Mucosa of gallbladder (tissue), 1 donor: ENCODE measurements around the gene DDX27. TPM values are rescaled to one million over a fixed set of nuclear protein-coding genes. Genes with fewer than 3 reads are reported as not detected.
A peak's percentile ranks its signal among the peaks of the same experiment; 100 is the strongest.
"Not testable (repeated sequence)": the region's sequence is repeated elsewhere in the genome, so short reads cannot be mapped to it uniquely, and the experiment has no call there.

ENCODE experiments used
- DNase-seq: peaks from one replicate; pipeline ENCODE4 v3.0.0-alpha.2; 2020; ENCODE audit warnings: low spot score
- total RNA-seq: library from RNA; stranded (reverse); gene quantifications from one replicate; pipeline ENCODE4 v1.2.1, GENCODE V29; 2021
- donor health status: DM: no; HTN: no; CAD: no.

DDX27 gene
- 32.6 TPM for total RNA-seq

DNA sequence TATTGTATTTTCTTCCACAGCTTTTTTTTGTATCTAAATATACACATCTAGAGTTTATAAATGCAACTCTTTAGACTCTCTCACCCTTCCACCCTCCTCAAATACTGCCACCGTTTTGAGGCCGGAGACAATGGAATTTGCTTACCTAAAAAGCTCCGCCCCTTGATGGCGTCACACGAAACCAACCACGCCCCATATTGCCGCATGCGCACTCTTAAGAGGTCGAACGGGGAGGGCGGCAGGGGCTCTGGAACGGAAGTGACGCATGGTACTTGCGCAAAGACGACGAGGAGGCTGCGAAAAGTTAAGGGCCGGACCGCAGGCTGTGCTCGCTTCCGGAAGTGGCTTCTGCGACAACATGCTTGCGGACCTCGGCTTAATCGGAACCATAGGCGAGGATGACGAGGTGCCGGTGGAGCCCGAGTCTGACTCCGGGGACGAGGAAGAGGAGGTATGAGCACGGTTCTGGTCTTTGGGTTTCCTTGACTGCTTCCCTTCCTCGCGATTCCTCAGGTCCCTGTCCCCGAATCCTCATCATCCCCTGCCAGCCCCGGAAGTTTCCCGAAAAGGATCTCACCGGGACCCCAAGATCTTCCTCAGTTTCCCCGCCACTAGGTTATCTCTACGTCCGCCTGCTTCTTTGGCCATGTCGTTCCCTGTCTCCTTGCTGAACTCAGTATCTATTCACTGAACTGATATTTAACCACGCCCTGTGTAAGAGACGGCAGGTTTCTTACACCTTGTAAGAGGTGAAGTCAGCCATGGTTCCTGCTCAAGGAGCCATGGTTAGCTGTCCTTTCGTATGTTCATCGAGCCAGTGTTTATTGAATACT, at the start of gene DDX27:
DDX27 (plus strand) TSS at position 326 of the 833 bp plus-strand sequence; CDS start at position 359, 33 bp downstream.
- DNase-seq: peak; percentile 98

- DNase-seq: no peak
Observed at GRCh38 chr20:49169547-49169946, 49.7 kb upstream of the DDX27 start.

- no peak for DNase-seq
Observed at GRCh38 chr20:49170714-49171113, 48.5 kb upstream of the DDX27 start.

- DNase-seq: no peak
Observed at GRCh38 chr20:49171909-49172308, 47.3 kb upstream of the DDX27 start.

DNA sequence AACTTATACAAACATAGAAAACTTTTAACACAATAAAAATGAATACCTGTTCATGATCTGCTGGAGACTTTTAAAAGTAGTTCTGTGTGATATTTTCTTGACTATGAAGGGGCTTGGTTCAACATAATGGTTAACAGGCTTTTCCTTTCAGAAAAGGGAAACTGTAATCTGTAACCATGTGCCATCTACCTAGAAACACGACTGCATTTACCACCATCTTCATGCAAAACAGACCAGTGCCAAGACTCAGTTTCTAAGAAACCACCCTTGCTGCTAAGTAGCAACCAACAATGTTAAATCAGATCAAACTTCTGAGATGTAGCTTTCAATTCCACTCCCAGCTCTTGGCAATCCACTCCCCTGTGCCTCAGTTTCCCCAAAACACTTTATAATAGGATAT, 46.8 kb upstream of the DDX27 start:
- no peak for DNase-seq

DNA sequence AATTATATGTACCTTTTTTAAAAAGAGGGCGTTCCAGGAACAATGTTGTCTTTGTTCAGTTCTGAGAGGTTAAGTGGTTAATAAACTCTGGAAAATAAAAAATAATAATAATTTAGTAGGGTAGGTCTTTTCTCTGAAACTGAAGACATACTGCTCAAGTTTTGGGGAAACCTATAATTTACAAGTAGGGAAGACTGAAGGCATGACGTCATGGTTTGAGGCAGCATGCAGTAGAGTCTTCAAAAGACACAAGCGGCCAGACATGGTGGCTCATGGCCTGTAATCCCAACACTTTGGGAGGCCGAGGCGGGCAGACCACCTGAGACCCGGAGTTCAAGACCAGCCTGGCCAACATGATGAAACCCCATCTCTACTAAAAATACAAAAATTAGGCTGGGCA, 45.0 kb upstream of the DDX27 start:
- no peak for DNase-seq

- no peak for DNase-seq
Observed at GRCh38 chr20:49179368-49180277, 39.6 kb upstream of the DDX27 start.

DNA sequence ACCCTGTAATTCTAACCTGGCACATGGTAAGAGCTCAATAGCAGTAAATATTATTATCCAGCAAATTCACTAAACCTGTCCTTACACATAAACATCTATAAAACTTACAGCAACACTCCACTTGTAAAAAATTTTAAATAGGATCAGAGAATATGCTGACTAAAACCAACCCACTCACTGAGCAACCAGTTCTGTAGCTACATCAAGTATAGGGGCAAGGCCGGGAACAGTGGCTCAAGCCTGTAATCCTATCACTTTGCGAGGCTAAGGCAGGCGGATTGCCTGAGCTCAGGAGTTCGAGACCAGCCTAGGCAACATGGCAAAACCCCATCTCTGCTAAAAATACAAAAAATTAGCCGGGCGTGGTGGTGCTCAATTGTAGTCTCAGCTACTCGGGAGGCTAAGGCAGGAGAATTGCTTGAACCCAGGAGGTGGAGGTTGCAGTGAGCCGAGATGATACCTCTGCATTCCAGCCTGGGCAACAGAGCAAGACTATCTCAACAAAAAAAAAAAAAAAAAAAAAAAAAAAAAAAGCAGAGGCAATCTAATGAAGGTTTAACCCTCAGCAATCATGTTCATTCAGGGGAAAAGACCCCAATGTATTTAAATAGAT, 37.8 kb upstream of the DDX27 start:
- DNase-seq: no peak

DNA sequence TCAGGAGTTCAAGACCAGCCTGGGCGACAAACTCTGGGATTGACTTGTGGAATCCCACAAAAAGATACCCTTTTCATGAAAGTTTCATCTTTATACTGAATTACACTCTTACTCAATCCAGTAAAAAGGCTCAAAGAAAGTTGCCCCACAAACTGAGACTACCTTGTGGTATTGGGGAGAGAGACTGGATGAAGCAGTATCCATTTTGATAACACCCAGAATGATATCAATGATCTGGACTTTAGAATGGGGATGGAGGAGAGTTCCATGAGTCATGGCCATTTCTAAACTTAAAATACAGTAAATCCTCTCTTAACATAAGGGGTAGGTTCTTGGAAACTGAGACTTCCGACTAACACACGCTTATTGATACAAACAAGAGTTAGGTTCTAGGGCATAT, 35.8 kb upstream of the DDX27 start:
- DNase-seq: no peak

DNA sequence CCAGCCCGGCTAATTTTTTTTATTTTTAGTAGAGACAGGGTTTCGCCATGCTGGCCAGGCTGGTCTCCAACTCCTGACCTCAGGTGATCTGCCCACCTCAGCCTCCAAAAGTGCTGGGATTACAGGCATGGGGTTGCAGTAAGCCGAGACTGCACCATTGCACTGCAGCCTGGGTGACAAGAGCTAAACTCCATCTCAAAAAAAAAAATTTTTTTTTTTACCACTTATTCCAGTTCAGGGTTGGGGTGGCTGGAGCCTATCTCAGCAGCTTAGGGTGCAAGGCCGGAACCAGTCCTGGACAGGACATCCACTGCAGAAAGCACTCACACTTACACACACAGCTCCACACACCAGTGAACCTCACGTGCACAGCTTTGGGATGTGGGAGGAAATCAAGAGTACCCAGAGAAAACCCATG, 35.1 kb upstream of the DDX27 start:
- DNase-seq: not testable (repeated sequence)

DNA sequence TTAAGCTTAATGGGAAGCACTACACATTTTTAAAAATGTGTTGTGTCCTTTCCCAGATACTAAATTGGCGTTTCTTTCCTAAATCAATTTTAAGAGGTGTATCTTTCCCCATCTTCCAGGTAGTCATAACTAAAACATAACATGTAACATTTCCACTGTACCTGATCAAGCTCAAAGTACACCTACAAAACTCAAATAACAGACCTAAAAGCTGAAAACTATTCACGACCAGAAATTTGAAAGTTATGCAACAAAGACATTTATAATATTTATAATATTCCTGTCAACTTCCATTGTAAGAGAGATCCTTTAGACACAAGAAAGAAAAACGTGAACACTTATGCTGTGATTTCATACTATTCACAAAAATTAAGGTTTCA, 34.5 kb upstream of the DDX27 start:
- DNase-seq: no peak

GRCh38 chr20:49185071-49185761, 34.0 kb upstream of the DDX27 start:
- no peak for DNase-seq

DNA sequence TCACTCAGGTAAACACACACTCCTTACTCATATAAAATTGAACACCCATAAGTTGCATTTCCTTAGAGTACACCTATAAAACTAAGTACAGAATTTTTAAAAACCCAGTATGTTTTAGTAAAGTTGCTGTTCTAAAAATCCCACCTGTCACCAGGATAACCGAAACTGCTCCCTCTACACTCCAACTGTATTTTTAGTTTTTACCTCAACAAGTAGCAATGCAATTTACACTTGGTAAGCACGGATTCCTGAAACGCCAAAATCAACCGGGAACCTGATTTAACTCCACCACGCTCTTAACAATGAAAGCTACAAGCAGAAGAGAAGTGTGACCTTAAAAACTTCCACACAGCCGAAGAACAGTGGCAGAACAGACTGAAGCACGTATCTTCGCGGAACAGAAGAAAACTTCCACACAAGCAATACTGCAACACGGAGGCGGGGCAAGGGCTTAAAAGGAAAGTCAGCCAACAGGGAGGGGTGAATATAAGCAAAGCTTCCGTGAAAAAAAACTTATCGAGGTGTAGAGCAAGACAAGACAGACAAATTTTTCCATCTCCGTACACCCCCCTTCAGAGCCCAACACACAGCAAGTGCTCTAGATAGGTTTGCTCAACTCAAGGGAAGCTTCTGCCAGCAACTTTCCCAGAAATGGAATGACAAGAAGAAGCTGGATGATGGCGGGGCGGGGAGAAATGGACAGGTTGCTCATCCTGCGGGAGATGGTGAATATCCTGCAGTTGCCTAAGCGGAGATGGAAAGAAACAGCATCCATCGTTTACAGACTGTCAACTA, 32.5 kb upstream of the DDX27 start:
- DNase-seq: peak; percentile 71

GRCh38 chr20:49187330-49187850, 31.8 kb upstream of the DDX27 start:
- DNase-seq: no peak

- DNase-seq: peak; percentile 95
Observed at GRCh38 chr20:49187851-49188641, 31.2 kb upstream of the DDX27 start, which contains the start of gene STAU1. STAU1 (minus strand) TSS chr20:49188334; CDS start chr20:49166201, 22,133 bp downstream.

DNA sequence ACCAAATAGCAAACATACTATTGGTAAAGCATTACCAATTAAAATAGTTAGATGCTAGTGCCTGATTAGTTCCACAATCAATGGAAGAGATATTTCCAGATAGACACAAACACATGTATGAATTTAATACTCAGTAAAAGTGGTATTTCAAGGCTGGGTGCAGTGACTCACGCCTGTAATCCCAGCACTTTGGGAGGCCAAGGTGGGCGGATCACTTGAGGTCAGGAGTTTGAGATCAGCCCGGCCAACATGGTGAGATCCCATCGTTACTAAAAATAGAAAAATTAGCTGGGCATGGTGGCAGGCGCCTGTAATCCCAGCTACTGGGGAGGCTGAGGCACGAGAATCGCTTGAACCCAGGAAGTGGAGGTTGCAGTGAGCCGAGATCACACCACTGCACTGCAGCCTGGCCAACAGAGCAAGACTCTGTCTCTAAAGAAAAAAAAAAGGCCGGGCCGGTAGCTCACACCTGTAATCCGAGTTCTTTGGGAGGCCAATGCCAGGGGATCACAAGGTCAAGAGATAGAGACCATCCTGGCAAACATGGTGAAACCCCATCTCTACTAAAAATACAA, 26.2 kb upstream of the DDX27 start:
- not testable (repeated sequence) for DNase-seq

DNA sequence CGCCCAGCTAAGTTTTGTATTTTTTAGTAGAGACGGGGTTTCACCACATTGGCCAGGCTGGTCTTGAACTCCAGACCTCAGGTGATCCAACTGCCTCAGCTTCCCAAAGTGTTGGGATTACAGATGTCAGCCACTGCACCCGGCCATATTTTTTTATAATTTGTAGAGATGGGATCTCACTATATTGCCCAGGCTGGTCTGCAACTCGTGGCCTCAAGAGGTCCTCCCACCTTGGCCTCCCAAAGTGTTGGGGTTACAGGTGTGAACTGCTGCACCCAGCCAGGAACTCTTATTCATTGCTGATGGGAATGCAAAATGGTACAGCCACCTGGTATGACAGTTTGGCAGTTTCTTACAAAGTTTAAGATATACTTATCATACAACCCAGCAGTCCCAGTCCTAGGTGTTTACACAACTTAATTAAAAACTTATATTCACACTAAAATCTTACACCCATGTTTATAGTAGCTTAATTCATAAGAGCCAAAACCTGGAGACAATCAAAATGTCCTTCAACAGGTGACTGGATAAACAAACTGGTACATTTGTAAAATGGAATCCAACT, 19.4 kb upstream of the DDX27 start:
- DNase-seq: no peak

DNA sequence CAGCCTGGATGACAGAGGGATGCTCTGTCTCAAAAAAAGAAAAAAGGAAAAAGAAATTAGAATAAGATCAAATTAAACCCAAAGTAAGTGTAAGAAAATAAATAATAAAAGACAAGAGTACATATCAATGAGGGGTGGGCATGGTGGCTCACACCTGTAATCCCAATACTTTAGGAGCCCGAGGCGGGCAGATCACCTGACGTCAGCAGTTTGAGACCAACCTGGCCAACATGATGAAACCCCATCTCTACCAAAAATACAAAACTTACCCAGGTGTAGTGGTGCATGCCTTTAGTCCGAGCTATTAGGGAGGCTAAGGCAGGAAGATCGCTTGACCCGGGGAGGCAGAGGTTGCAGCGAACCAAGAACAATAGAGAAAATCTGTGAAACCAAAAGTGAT, 16.2 kb upstream of the DDX27 start:
- DNase-seq: no peak

DNA sequence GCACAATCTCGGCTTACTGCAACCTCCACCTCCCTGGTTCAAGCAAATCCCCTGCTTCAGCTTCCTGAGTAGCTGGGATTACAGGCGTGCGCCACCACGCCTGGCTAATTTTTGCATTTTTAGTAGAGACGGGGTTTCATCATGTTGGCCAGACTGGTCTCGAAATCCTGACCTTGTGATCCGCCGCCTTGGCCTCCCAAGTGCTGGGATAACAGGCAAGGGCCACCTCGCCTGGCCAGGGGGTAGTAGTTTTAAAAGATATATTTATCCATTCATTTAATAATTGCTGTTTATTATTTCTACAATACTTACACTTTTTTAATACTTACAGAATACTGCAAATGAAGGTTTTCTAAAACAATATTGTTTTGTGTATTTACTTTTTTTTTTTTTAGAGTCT, 15.5 kb upstream of the DDX27 start:
- DNase-seq: no peak
